T-helper 9 cell (primary cell): Measurements from ENCODE around the gene MPV17.
A peak's percentile ranks its signal among the peaks of the same experiment; 100 is the strongest.
"Not testable (repeated sequence)": the region's sequence is repeated elsewhere in the genome, so short reads cannot be mapped to it uniquely, and the experiment has no call there.

ENCODE experiments used
- DNase-seq: peaks from one replicate; pipeline ENCODE4 v3.0.0-alpha.2; 2020

Gene MPV17

GRCh38 chr2:27322301-27322765 is 564 bp downstream of the MPV17 start:
- DNase-seq: no peak

- DNase-seq: no peak
These were observed 1.8 kb downstream of the MPV17 start for GRCh38 chr2:27320958-27321543.

GRCh38 chr2:27319839-27320238 is 3.1 kb downstream of the MPV17 start:
- not testable (repeated sequence) for DNase-seq

- no peak for DNase-seq
These were observed 6.1 kb downstream of the MPV17 start for GRCh38 chr2:27316655-27317412.

GRCh38 chr2:27315122-27315521 is 7.8 kb downstream of the MPV17 start:
- DNase-seq: no peak

- no peak for DNase-seq
These were observed 8.2 kb downstream of the MPV17 start for GRCh38 chr2:27314709-27315108.

GRCh38 chr2:27313882-27314645 is 8.8 kb downstream of the MPV17 start:
- DNase-seq: no peak

GRCh38 chr2:27312152-27312551 is 10.7 kb downstream of the MPV17 start:
- no peak for DNase-seq

- DNase-seq: no peak
These were observed 13.2 kb downstream of the MPV17 start for GRCh38 chr2:27309651-27310050.

GRCh38 chr2:27308359-27308881 is 14.5 kb downstream of the MPV17 start, which contains the start of gene UCN:
Gene UCN (minus strand): TSS chr2:27308445. CDS start chr2:27307895, 550 bp downstream.
- no peak for DNase-seq

- no peak for DNase-seq
These were observed 15.1 kb downstream of the MPV17 start for GRCh38 chr2:27307545-27308358.

GRCh38 chr2:27307287-27307544 is 15.7 kb downstream of the MPV17 start:
- DNase-seq: no peak

- DNase-seq: no peak
These were observed 16.2 kb downstream of the MPV17 start for GRCh38 chr2:27306573-27307286.

GRCh38 chr2:27306136-27306535 is 16.8 kb downstream of the MPV17 start:
- DNase-seq: no peak

- no peak for DNase-seq
These were observed 17.4 kb downstream of the MPV17 start for GRCh38 chr2:27305516-27305915.

- DNase-seq: no peak
These were observed 18.2 kb downstream of the MPV17 start for GRCh38 chr2:27304488-27305240.

GRCh38 chr2:27303093-27304025 is 19.5 kb downstream of the MPV17 start:
- peak; percentile 17 for DNase-seq

GRCh38 chr2:27300606-27301005 is 22.3 kb downstream of the MPV17 start:
- not testable (repeated sequence) for DNase-seq

GRCh38 chr2:27298391-27299080 is 24.4 kb downstream of the MPV17 start:
- DNase-seq: no peak
